ENCODE measurements around the gene CD2AP.

DNA sequence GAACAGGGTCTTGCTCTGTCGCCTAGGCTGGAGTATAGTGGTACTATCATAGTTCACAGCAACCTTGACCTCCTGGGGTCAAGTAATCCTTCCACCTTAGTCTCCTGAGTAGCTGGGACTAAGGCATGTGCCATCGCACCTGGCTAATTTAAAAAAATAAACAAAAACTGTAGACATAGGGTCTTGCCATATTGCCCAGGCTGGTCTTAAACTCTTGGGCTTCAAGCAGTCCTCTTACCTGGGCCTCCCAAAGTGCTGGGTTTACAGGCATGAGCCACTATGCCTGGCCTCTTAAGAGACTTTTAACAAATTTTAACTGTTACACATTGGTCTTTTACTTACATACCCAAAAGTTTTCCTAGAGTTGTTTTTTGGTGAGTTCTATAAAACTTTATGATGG is 12.4 kb downstream of the CD2AP start:
- TF ChIP-seq CTCF (conservative IDR thresholded peaks at IDR 0.05; ENCODE audit: low read depth, low read length) (no peak), EZH2 (IDR thresholded peaks at IDR 0.05; ENCODE audit: borderline replicate concordance, low read depth, low read length, poor library complexity, severe bottlenecking) (no peak)

Data from A673 (cell line).